Epidermal melanocyte (primary cell): ENCODE data around the gene DISP2.
A peak's percentile ranks its signal among the peaks of the same experiment; 100 is the strongest.

Experiments used
- DNase-seq: peaks from one replicate; pipeline ENCODE4 v3.0.0; 2011; ENCODE audit warnings: low spot score; ENCODE audit not compliant: insufficient read length

Gene DISP2

GRCh38 chr15:40388941-40389823 is 31.2 kb downstream of the DISP2 start:
- no peak for DNase-seq

GRCh38 chr15:40389824-40390595 is 32.0 kb downstream of the DISP2 start:
- DNase-seq, result no peak

GRCh38 chr15:40392986-40393948 is 35.2 kb downstream of the DISP2 start:
- no peak for DNase-seq

GRCh38 chr15:40397688-40398412 is 39.8 kb downstream of the DISP2 start:
- no peak for DNase-seq

- no peak for DNase-seq
Observed at GRCh38 chr15:40398413-40398873, 40.4 kb downstream of the DISP2 start.

GRCh38 chr15:40399370-40399769 is 41.4 kb downstream of the DISP2 start:
- no peak for DNase-seq

- DNase-seq, result peak; percentile 100
Observed at GRCh38 chr15:40405501-40406381, 47.7 kb downstream of the DISP2 start, which contains the start of gene IVD. IVD (plus strand) TSS chr15:40405795; CDS start chr15:40405828, 33 bp downstream.

- DNase-seq, result no peak
Observed at GRCh38 chr15:40407330-40407990, 49.4 kb downstream of the DISP2 start.

- no peak for DNase-seq
Observed at GRCh38 chr15:40409366-40409765, 51.3 kb downstream of the DISP2 start.

- no peak for DNase-seq
Observed at GRCh38 chr15:40410476-40410875, 52.5 kb downstream of the DISP2 start.

- DNase-seq, result no peak
Observed at GRCh38 chr15:40412095-40412759, 54.2 kb downstream of the DISP2 start.

- no peak for DNase-seq
Observed at GRCh38 chr15:40413036-40413435, 55.0 kb downstream of the DISP2 start.

GRCh38 chr15:40414816-40415215 is 56.8 kb downstream of the DISP2 start:
- no peak for DNase-seq

GRCh38 chr15:40415226-40415625 is 57.2 kb downstream of the DISP2 start:
- no peak for DNase-seq

- DNase-seq, result no peak
Observed at GRCh38 chr15:40416056-40416455, 58.0 kb downstream of the DISP2 start.

GRCh38 chr15:40418126-40418525 is 60.1 kb downstream of the DISP2 start:
- DNase-seq, result no peak

GRCh38 chr15:40420071-40420713 is 62.2 kb downstream of the DISP2 start:
- DNase-seq, result no peak

- DNase-seq, result no peak
Observed at GRCh38 chr15:40420793-40421192, 62.8 kb downstream of the DISP2 start.
